Osteoblast (primary cell): ENCODE measurements around the gene DNAJB14. TPM values are rescaled to one million over a fixed set of nuclear protein-coding genes. Genes with fewer than 3 reads are reported as not detected.

Source experiments
- DNase-seq: peaks from one replicate; pipeline ENCODE4 v3.0.0; 2011; ENCODE audit warnings: low spot score, mixed read lengths; ENCODE audit not compliant: insufficient read length; ENCODE audit errors: missing footprints
- H2AFZ ChIP-seq: 2 replicates; pipeline ENCODE4 v1.6.0; 2011; ENCODE audit warnings: mild to moderate bottlenecking, low read length
- H3K27ac ChIP-seq: 2 replicates; pipeline ENCODE4 v1.5.1; 2011; ENCODE audit warnings: mild to moderate bottlenecking, low read depth, low read length, moderate library complexity
- H3K27me3 ChIP-seq: 2 replicates; pipeline ENCODE4 v1.6.0; 2012; ENCODE audit warnings: mild to moderate bottlenecking, control low read depth, inconsistent platforms, low read length, moderate library complexity; ENCODE audit not compliant: insufficient read depth
- H3K36me3 ChIP-seq: 2 replicates; pipeline ENCODE4 v1.5.1; 2011; ENCODE audit warnings: mild to moderate bottlenecking, low read length, control low read depth, moderate library complexity; ENCODE audit not compliant: insufficient read depth
- H3K4me1 ChIP-seq: 2 replicates; pipeline ENCODE4 v1.5.1; 2011; ENCODE audit warnings: mild to moderate bottlenecking, low read length, control low read depth, moderate library complexity; ENCODE audit not compliant: insufficient read depth
- H3K4me2 ChIP-seq: 2 replicates; pipeline ENCODE4 v1.6.0; 2011; ENCODE audit warnings: mild to moderate bottlenecking, low read length; ENCODE audit not compliant: insufficient read depth
- H3K4me3 ChIP-seq: fragments of 200-600 bp; sonication (generic); 3 replicates; pipeline ENCODE4 v1.5.1; 2012; ENCODE audit warnings: mild to moderate bottlenecking, low read length, inconsistent platforms; ENCODE audit not compliant: insufficient read depth
- H3K79me2 ChIP-seq: 2 replicates; pipeline ENCODE4 v1.6.0; 2012; ENCODE audit warnings: mild to moderate bottlenecking, low read length, control low read depth, inconsistent platforms; ENCODE audit not compliant: insufficient read depth
- H3K9me3 ChIP-seq: 2 replicates; pipeline ENCODE4 v1.5.1; 2011; ENCODE audit warnings: low read depth, low read length, control low read depth
- H4K20me1 ChIP-seq: 2 replicates; pipeline ENCODE4 v1.6.0; 2012; ENCODE audit warnings: mild to moderate bottlenecking, low read length, control low read depth; ENCODE audit not compliant: insufficient read depth
- CTCF ChIP-seq: IDR thresholded peaks from 2 replicates; pipeline ENCODE4 v1.5.1; 2011; ENCODE audit warnings: mild to moderate bottlenecking, low read depth, low read length, moderate library complexity; ENCODE audit errors: extremely low read depth
- total RNA-seq: library from RNA; depleted of rRNA; stranded (reverse); fragments of >200 nt; gene quantifications from 2 replicates; pipeline ENCODE4 v1.2.3, GENCODE V29; 2012

DNAJB14 gene
- total RNA-seq, 1 donor: 41.3 TPM

- no peak overlapping the region for H3K4me3 ChIP-seq
- DNase-seq: no peak
- H4K20me1 ChIP-seq: no peaks in the 10 kb centered on the region
- H3K4me2 ChIP-seq: no peak overlapping the region
- no peaks in the 10 kb centered on the region for H3K36me3 ChIP-seq
- no peaks in the 10 kb centered on the region for H3K4me1 ChIP-seq
- H3K79me2 ChIP-seq: no peaks in the 10 kb centered on the region
- H3K9me3 ChIP-seq: no peaks in the 10 kb centered on the region
- H3K27me3 ChIP-seq: no peaks in the 10 kb centered on the region
- no peak overlapping the region for H2AFZ ChIP-seq
- H3K27ac ChIP-seq: no peak overlapping the region
- no peak for TF ChIP-seq CTCF
Observed at GRCh38 chr4:99861120-99861905, 85.1 kb downstream of the DNAJB14 start.

- no peaks in the 10 kb centered on the region for H3K36me3 ChIP-seq
- H3K9me3 ChIP-seq: no peaks in the 10 kb centered on the region
- no peaks in the 10 kb centered on the region for H3K4me1 ChIP-seq
- H3K27me3 ChIP-seq: no peaks in the 10 kb centered on the region
- H3K79me2 ChIP-seq: no peaks in the 10 kb centered on the region
- no peak overlapping the region for H3K4me3 ChIP-seq
- no peak for TF ChIP-seq CTCF
- no peak overlapping the region for H2AFZ ChIP-seq
- no peak for DNase-seq
- no peak overlapping the region for H3K4me2 ChIP-seq
- H4K20me1 ChIP-seq: no peaks in the 10 kb centered on the region
- no peak overlapping the region for H3K27ac ChIP-seq
Observed at GRCh38 chr4:99860521-99860920, 85.9 kb downstream of the DNAJB14 start.

GRCh38 chr4:99859618-99860017 lies 86.8 kb downstream of the DNAJB14 start:
- DNase-seq: no peak
- no peaks in the 10 kb centered on the region for H4K20me1 ChIP-seq

More at GRCh38 chr4:99859618-99860017, 86.8 kb downstream of the DNAJB14 start:
- Histone ChIP-seq H3K79me2 (no peaks in the 10 kb centered on the region), H3K4me2 (no peak overlapping the region), H3K36me3 (no peaks in the 10 kb centered on the region), H3K9me3 (no peaks in the 10 kb centered on the region), H3K27ac (no peak overlapping the region), H3K4me1 (no peaks in the 10 kb centered on the region), H2AFZ (no peak overlapping the region), H3K4me3 (no peak overlapping the region), H3K27me3 (no peaks in the 10 kb centered on the region)
- no peak for TF ChIP-seq CTCF
